Astrocyte (in vitro differentiated cells and primary cell): ENCODE data around the gene TOR2A. TPM values are rescaled to one million over a fixed set of nuclear protein-coding genes. Genes with fewer than 3 reads are reported as not detected.

ENCODE experiments used
- DNase-seq: peaks from one replicate; pipeline ENCODE4 v3.0.0-alpha.2; 2010; ENCODE audit warnings: low read depth
- FAIRE-seq: peaks from 2 replicates; lab custom pipeline; 2011; peaks lifted over from hg19 to GRCh38; lab: Jason Lieb, UNC
- H2AFZ ChIP-seq: 2 replicates; pipeline ENCODE4 v1.6.0; 2012; ENCODE audit warnings: low read depth, low read length, inconsistent platforms
- H3K27ac ChIP-seq: 2 replicates; pipeline ENCODE4 v1.5.1; 2011; ENCODE audit warnings: low read depth, low read length, inconsistent platforms
- H3K27me3 ChIP-seq: 2 replicates; pipeline ENCODE4 v1.6.0; 2011; ENCODE audit warnings: low read length, inconsistent platforms; ENCODE audit not compliant: insufficient read depth
- H3K36me3 ChIP-seq: 2 replicates; pipeline ENCODE4 v1.5.1; 2011; ENCODE audit warnings: low read length, inconsistent platforms; ENCODE audit not compliant: insufficient read depth
- H3K4me1 ChIP-seq: 2 replicates; pipeline ENCODE4 v1.5.1; 2011; ENCODE audit warnings: low read length, inconsistent platforms; ENCODE audit not compliant: insufficient read depth
- H3K4me2 ChIP-seq: 2 replicates; pipeline ENCODE4 v1.6.0; 2012; ENCODE audit warnings: low read length, inconsistent platforms
- H3K4me3 ChIP-seq: 2 replicates; pipeline ENCODE4 v1.5.1; 2011; ENCODE audit warnings: low read depth, mild to moderate bottlenecking, low read length, inconsistent platforms; ENCODE audit not compliant: insufficient read depth
- H3K79me2 ChIP-seq: 2 replicates; pipeline ENCODE4 v1.6.0; 2012; ENCODE audit warnings: mild to moderate bottlenecking, low read length, inconsistent platforms; ENCODE audit not compliant: insufficient read depth
- H3K9ac ChIP-seq: 2 replicates; pipeline ENCODE4 v1.6.0; 2012; ENCODE audit warnings: mild to moderate bottlenecking, low read length, inconsistent platforms
- H3K9me3 ChIP-seq: 2 replicates; pipeline ENCODE4 v1.5.1; 2012; ENCODE audit warnings: low read depth, mild to moderate bottlenecking, low read length, inconsistent platforms; ENCODE audit not compliant: insufficient read depth
- H4K20me1 ChIP-seq: 2 replicates; pipeline ENCODE4 v1.6.0; 2012; ENCODE audit warnings: low read length, inconsistent platforms; ENCODE audit not compliant: insufficient read depth
- H3K27ac Mint-ChIP-seq: one replicate; pipeline ENCODE4 v1.8.0; 2021; ENCODE audit warnings: mild to moderate bottlenecking, mixed read lengths; ENCODE audit not compliant: unreplicated experiment
- H3K27me3 Mint-ChIP-seq: one replicate; pipeline ENCODE4 v1.8.0; 2021; ENCODE audit warnings: low read depth, mixed read lengths; ENCODE audit not compliant: unreplicated experiment
- H3K36me3 Mint-ChIP-seq: one replicate; pipeline ENCODE4 v1.8.0; 2021; ENCODE audit warnings: low read depth, mixed read lengths; ENCODE audit not compliant: unreplicated experiment
- H3K4me1 Mint-ChIP-seq: one replicate; pipeline ENCODE4 v1.8.0; 2021; ENCODE audit warnings: low read depth, mixed read lengths; ENCODE audit not compliant: unreplicated experiment
- H3K4me3 Mint-ChIP-seq: one replicate; pipeline ENCODE4 v1.8.0; 2021; ENCODE audit warnings: mild to moderate bottlenecking, moderate library complexity, mixed read lengths; ENCODE audit not compliant: unreplicated experiment
- H3K9me3 Mint-ChIP-seq: one replicate; pipeline ENCODE4 v1.8.0; 2021; ENCODE audit warnings: mild to moderate bottlenecking, mixed read lengths; ENCODE audit not compliant: unreplicated experiment
- EZH2 ChIP-seq: IDR thresholded peaks from 2 replicates; pipeline ENCODE4 v1.6.1; 2012; ENCODE audit warnings: mild to moderate bottlenecking, low read length, inconsistent platforms; ENCODE audit not compliant: insufficient read depth
- total RNA-seq: library from RNA; stranded (reverse); gene quantifications from 2 replicates; pipeline ENCODE4 v1.2.1, GENCODE V29; 2021
- TF ChIP-seq, protein P1 (sequence below): IDR thresholded peaks from 2 replicates; pipeline ENCODE4 v1.5.1; 2011; ENCODE audit warnings: low read depth, mild to moderate bottlenecking, inconsistent platforms, low read length, moderate library complexity; ENCODE audit not compliant: insufficient read depth

Gene TOR2A
- total RNA-seq, 1 donor from 2014 or later = 7.5 TPM

- Mint-ChIP-seq H3K27me3 (peaks cover 9% of the 10 kb centered on the region), H3K36me3 (peaks cover 10% of the 10 kb centered on the region), H3K4me1 (no peaks in the 10 kb centered on the region), H3K9me3 (peaks cover 2% of the 10 kb centered on the region), H3K27ac (no peak within 1 kb of the TSS), H3K4me3 (no peak within 1 kb of the TSS)
- Histone ChIP-seq H3K27me3 (no peaks in the 10 kb centered on the region), H3K4me1 (no peaks in the 10 kb centered on the region), H2AFZ (no peak within 1 kb of the TSS), H3K27ac (no peak within 1 kb of the TSS), H3K9me3 (no peaks in the 10 kb centered on the region), H3K4me2 (no peak within 1 kb of the TSS), H3K79me2 (no peaks in the 10 kb centered on the region), H3K36me3 (no peaks in the 10 kb centered on the region), H3K9ac (no peak within 1 kb of the TSS), H3K4me3 (no peak within 1 kb of the TSS), H4K20me1 (peaks cover 17% of the 10 kb centered on the region)
- TF ChIP-seq, protein P1, sequence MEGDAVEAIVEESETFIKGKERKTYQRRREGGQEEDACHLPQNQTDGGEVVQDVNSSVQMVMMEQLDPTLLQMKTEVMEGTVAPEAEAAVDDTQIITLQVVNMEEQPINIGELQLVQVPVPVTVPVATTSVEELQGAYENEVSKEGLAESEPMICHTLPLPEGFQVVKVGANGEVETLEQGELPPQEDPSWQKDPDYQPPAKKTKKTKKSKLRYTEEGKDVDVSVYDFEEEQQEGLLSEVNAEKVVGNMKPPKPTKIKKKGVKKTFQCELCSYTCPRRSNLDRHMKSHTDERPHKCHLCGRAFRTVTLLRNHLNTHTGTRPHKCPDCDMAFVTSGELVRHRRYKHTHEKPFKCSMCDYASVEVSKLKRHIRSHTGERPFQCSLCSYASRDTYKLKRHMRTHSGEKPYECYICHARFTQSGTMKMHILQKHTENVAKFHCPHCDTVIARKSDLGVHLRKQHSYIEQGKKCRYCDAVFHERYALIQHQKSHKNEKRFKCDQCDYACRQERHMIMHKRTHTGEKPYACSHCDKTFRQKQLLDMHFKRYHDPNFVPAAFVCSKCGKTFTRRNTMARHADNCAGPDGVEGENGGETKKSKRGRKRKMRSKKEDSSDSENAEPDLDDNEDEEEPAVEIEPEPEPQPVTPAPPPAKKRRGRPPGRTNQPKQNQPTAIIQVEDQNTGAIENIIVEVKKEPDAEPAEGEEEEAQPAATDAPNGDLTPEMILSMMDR = no peak
- no peak for TF ChIP-seq EZH2
- FAIRE-seq (no peak), DNase-seq (no peak)
Observed at GRCh38 chr9:127706836-127707241, 28.3 kb downstream of the TOR2A start, which contains the start of gene CFAP157. CFAP157 (plus strand) TSS chr9:127706988; CDS start chr9:127707032, 44 bp downstream.

DNA sequence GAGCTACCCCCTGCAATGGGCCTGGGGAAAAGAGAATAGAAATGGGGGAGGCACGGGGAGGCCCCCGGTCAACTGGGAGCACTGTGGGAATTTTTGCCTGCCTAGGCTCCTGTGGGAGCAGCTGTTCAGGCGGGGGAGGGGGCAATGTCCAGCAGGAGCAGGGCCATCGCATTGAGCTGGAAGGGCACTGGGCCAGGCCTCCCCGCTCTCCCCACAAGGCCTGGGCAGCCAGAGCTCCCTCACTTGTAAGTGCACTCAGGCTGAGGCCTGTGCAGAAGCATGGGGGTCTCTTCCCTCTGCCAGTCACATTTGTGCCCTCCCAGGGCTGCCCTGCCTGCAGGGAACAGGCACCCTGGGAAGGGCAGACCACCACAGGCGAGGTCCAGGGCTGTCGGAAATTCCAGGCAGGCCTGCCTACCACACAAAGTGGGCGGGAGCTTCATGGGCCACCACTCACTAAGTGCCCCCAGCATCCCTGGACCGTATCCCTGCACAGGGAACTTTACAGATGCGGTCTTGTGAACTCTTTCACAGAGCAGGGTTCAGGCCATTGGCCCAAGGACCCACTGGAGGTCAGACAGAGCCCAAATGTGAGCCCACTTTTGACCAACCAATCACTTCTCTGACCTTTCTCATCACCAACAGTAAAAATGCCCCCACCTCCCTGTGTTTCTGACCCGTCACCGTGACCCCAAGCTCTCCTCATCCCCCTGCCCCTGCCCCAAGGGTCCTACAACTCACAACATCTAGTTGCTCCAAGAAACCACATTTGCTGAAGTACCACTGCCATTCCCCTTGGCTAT lies 29.3 kb downstream of the TOR2A start:
- Mint-ChIP-seq H3K4me3 (no peak overlapping the region), H3K9me3 (peaks cover 2% of the 10 kb centered on the region), H3K27me3 (peaks cover 9% of the 10 kb centered on the region), H3K27ac (no peak overlapping the region), H3K36me3 (peaks cover 10% of the 10 kb centered on the region), H3K4me1 (no peaks in the 10 kb centered on the region)
- Histone ChIP-seq H3K27me3 (no peaks in the 10 kb centered on the region), H3K4me1 (no peaks in the 10 kb centered on the region), H4K20me1 (peaks cover 7% of the 10 kb centered on the region), H3K79me2 (no peaks in the 10 kb centered on the region), H2AFZ (no peak overlapping the region), H3K36me3 (no peaks in the 10 kb centered on the region), H3K9ac (no peak overlapping the region), H3K9me3 (no peaks in the 10 kb centered on the region), H3K4me2 (no peak overlapping the region), H3K27ac (no peak overlapping the region), H3K4me3 (no peak overlapping the region)
- no peak for FAIRE-seq
- TF ChIP-seq EZH2 = no peak
- TF ChIP-seq, protein P1 = no peak
- DNase-seq = no peak
